Neutrophil (primary cell): ENCODE data around the gene AIFM3.

Source experiments
- H3K27ac ChIP-seq: fragments of 200-600 bp; sonication (generic); 2 replicates; pipeline ENCODE4 v1.5.1; 2016; ENCODE audit warnings: mild to moderate bottlenecking, moderate library complexity
- H3K27me3 ChIP-seq: fragments of 200-600 bp; sonication (generic); 2 replicates; pipeline ENCODE4 v1.6.0; 2016; ENCODE audit warnings: mild to moderate bottlenecking
- H3K36me3 ChIP-seq: fragments of 200-600 bp; sonication (generic); 2 replicates; pipeline ENCODE4 v1.5.1; 2017
- H3K4me1 ChIP-seq, 2 experiments: fragments of 200-600 bp in 1 of 2; sonication (generic) in 1 of 2; 1 replicate in 1 of 2; 2 replicates in 1 of 2; pipeline versions ENCODE4 v1.5.1 to v1.6.1; 2013 to 2016; ENCODE audit warnings: low read depth in 1 of 2, low read length in 1 of 2, mild to moderate bottlenecking in 1 of 2, moderate library complexity in 1 of 2; ENCODE audit not compliant: control insufficient read depth in 1 of 2, insufficient read depth in 1 of 2
- H3K4me3 ChIP-seq, 2 experiments: fragments of 200-600 bp in 1 of 2; sonication (generic) in 1 of 2; 1 replicate in 1 of 2; 2 replicates in 1 of 2; pipeline ENCODE4 v1.5.1; 2013 to 2016; ENCODE audit warnings: low read depth in 1 of 2, low read length in 1 of 2, mild to moderate bottlenecking in 1 of 2, moderate library complexity in 1 of 2
- H3K9me3 ChIP-seq: fragments of 200-600 bp; sonication (generic); 2 replicates; pipeline ENCODE4 v1.5.1; 2016
- TF ChIP-seq, protein P1 (sequence below): fragments of 200-600 bp; sonication (generic); IDR thresholded peaks from 2 replicates; pipeline ENCODE4 v1.5.1; 2016; ENCODE audit warnings: antibody characterized with exemption

AIFM3 gene

DNA sequence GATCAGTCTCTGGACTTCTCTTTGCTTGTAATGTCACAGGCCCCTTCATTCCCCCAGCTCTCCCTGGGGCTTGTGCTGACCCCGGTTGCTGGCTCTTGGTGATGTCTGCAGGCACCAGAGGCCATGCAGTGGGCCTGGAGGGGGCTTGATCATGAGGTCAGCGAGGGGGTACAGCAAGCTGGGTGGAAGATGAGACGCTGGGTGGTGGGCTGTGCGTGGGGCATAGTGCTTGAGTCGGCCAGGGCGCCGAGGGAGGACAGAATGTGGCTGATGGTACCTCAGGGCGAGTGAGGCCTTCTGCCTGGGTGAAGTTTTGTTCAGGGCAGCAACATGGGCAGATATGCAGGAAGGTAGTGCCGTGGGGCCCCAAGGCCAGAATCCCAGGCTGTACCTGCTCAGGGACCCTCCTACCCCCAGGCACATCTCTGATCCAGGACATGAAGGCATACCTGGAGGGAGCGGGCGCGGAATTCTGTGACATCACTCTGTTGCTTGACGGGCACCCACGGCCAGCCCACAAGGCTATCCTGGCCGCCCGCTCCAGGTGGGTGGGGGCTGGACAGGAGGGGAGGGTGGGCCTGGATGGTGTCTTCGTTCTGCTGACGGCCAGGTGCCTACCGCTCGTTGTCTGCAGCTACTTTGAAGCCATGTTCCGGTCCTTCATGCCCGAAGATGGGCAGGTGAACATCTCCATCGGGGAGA, 28.4 kb downstream of the AIFM3 start:
- Histone ChIP-seq H3K27me3 (no peaks in the 10 kb centered on the region), H3K9me3 (no peaks in the 10 kb centered on the region), H3K4me3 (no peak overlapping the region), H3K36me3 (peaks cover 74% of the 10 kb centered on the region), H3K4me1 (peaks cover 1 to 4% of the 10 kb centered on the region in 2 experiments), H3K27ac (no peak overlapping the region)
- TF ChIP-seq, protein P1, sequence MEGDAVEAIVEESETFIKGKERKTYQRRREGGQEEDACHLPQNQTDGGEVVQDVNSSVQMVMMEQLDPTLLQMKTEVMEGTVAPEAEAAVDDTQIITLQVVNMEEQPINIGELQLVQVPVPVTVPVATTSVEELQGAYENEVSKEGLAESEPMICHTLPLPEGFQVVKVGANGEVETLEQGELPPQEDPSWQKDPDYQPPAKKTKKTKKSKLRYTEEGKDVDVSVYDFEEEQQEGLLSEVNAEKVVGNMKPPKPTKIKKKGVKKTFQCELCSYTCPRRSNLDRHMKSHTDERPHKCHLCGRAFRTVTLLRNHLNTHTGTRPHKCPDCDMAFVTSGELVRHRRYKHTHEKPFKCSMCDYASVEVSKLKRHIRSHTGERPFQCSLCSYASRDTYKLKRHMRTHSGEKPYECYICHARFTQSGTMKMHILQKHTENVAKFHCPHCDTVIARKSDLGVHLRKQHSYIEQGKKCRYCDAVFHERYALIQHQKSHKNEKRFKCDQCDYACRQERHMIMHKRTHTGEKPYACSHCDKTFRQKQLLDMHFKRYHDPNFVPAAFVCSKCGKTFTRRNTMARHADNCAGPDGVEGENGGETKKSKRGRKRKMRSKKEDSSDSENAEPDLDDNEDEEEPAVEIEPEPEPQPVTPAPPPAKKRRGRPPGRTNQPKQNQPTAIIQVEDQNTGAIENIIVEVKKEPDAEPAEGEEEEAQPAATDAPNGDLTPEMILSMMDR = no peak

DNA sequence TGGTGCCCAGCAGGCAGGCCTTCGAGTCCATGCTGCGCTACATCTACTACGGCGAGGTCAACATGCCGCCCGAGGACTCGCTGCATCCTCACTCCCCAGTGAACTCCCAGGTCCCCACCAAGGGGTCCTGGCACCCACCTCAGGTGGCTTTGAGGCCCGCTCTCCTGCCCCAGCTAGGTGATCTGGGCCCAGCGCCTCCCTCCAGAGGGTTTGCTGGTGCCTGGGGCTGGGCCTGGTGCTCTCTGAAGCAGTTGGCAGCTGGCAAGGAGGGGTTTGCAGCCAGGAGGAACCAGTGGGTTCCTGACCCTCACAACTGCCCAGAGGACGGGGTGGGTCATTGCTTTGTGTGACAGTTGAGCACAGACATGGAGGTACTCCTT, 29.0 kb downstream of the AIFM3 start:
- H3K27me3 ChIP-seq = no peaks in the 10 kb centered on the region
- TF ChIP-seq, protein P1 = no peak
- no peak overlapping the region for H3K4me3 ChIP-seq
- H3K9me3 ChIP-seq = no peaks in the 10 kb centered on the region
- peaks cover 7 to 10% of the 10 kb centered on the region in 2 experiments for H3K4me1 ChIP-seq
- no peak overlapping the region for H3K27ac ChIP-seq
- H3K36me3 ChIP-seq = peaks cover 69% of the 10 kb centered on the region

DNA sequence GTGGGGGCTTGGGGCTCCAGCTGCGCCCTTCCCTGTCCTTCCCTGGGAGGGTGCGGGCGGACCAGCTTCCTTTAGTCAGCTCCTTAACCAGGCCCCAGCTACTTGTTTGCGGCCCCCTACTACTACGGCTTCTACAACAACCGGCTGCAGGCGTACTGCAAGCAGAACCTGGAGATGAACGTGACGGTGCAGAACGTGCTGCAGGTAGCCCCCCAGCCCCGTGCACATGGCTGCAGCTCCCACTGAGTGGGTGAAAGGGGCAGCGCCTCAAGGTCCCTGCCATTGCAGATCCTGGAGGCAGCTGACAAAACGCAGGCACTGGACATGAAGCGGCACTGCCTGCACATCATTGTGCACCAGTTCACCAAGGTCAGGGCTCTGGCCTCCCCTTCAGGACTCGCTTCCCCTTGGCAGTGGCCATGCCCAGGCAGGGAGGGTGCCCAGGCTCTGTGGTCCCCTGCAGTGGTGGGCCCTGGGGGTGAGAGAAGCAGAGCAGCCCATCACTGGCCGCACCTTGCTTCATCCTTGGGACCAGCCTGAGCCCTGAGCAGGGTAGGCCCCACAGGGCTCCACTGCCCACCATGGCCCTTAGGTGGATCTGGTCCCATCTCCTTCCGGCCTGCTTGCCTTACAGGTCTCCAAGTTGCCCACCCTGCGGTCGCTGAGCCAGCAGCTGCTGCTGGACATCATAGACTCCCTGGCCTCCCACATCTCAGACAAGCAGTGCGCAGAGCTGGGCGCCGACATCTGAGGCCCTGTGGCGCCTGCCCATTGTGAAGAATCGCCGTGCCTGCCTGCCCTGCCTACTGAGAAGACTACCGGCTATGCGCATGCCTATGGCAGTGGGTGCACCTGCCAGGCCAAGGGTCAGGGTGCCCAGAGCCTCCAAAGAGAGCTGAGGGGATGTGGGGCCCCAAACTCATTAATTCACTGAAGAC, 29.8 kb downstream of the AIFM3 start:
- H3K36me3 ChIP-seq = peaks cover 60% of the 10 kb centered on the region
- no peaks in the 10 kb centered on the region for H3K9me3 ChIP-seq
- no peak overlapping the region for H3K4me3 ChIP-seq
- H3K27ac ChIP-seq = no peak overlapping the region
- H3K4me1 ChIP-seq = peaks cover 14 to 16% of the 10 kb centered on the region in 2 experiments
- no peaks in the 10 kb centered on the region for H3K27me3 ChIP-seq
- TF ChIP-seq, protein P1 = no peak

DNA sequence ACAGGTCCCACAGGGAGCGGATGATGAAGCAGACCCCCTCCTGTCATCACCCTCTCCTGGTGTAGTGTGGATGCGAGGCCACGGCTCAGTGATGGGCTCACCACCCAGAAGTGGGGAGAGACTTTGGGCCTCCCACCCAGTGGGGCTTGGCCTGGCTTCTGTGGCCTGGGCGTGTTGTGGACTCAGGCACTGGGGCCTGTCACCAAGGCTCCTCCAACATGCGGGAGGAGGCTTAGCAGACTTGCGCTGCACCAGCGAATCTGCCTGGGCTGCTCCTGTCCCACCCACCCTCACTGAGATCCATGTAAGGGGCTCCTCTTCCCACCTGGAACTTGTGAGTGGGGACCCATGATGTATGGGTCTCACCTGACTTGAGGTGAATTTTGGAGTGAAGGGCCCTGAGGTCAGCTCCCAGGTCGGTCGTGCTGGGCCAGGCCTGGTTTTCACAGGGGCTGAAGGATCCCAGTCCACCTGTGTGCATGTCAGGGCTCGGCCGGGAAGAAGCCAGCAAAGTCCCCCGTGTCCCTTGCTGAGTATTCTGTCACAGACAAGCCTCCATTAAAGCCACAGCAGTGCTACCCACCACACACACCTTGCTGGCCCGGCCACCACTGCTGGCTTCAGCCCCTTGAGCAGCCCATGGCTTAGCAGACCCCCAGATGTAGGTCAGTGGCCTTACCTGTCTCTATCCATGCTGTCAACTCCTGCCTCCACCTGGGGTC, 30.6 kb downstream of the AIFM3 start:
- H3K27ac ChIP-seq = no peak overlapping the region
- H3K27me3 ChIP-seq = no peaks in the 10 kb centered on the region
- peaks cover 52% of the 10 kb centered on the region for H3K36me3 ChIP-seq
- H3K4me1 ChIP-seq = peaks cover 16 to 20% of the 10 kb centered on the region in 2 experiments
- no peaks in the 10 kb centered on the region for H3K9me3 ChIP-seq
- TF ChIP-seq, protein P1 = no peak
- H3K4me3 ChIP-seq = no peak overlapping the region

DNA sequence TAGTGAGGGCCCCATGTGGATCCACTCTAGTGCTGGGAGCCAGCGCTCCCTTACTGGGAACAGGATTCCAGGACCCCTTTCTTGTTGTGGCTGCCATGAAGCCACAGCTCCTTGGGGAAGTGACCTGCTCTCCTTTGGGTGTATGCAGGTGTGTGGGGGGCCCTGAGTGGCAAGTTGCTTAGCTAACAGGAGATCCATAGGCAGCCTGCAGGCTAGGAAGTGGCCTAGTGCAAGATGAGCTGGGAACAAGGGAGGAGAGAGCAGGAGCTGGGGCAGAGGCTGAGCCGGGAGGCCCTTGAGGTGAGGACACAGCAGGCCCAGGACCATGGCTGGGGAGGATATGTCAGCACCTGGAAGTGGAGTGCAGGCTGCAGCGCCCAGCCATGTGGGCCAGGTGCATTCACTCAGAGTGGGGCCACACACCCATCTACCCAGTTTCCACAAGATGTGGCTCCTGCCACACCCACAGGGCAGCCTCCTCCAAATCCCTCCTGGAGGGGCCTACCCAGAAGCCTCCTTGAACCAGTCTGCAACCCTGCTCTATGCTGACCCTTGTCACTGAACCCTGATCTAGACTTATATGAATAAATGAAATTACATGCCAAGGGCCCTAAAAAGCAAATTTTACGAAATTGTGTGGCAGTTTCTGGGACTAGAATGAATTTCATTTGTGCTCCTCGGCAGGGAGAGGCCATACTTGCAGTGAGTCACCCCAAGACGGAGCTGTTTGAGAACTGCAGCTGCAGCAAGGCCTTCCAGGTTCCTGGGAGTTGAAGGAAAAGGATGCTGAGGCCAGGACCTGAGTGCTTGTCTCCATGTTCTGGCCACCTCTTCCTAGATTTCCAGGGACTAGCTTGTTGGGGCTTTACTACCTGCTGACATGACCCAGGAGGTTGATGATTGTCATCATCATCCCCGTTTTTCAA, 31.6 kb downstream of the AIFM3 start:
- Histone ChIP-seq H3K4me1 (peaks cover 20 to 27% of the 10 kb centered on the region in 2 experiments), H3K9me3 (no peaks in the 10 kb centered on the region), H3K27me3 (no peaks in the 10 kb centered on the region), H3K27ac (no peak overlapping the region), H3K4me3 (no peak overlapping the region), H3K36me3 (peaks cover 42% of the 10 kb centered on the region)
- TF ChIP-seq, protein P1 = no peak
